DMS153 (cell line): ENCODE results near the gene CFAP57.

Source experiments
- DNase-seq: peaks from one replicate; lab custom pipeline; 2025; lab: John Stamatoyannopoulos, UW

The CFAP57 gene

DNA sequence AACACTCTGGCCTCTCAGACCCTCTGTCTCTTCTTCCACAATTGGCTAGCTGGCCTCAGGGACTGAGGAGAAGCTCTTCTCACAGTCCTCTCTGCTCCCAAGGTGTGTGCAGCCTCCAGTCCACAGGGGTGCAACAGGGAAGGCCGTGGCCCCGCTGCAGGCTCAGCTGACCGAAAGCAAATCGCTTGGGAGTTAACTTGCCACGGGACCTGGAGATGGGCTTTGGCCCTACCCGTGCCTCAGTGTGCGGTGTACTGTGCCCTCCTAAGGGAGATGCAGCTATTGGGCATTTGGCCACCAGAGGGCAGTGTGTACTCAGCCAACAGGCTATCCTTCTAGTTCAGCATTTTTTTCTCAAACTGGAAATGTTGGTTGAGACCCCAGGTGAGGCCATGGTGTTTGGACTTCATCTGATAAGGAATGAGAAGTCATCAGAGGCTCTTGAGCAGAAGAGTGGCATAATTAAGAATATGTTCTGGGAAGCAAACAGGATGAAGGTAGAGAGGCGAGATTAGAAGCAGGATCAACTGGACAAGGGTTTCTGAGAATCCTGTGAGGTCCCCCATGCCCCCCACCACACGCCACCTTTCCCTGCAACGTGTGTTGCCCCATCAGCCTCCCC, 55.1 kb downstream of the CFAP57 start:
- peak; percentile 43 for DNase-seq

DNA sequence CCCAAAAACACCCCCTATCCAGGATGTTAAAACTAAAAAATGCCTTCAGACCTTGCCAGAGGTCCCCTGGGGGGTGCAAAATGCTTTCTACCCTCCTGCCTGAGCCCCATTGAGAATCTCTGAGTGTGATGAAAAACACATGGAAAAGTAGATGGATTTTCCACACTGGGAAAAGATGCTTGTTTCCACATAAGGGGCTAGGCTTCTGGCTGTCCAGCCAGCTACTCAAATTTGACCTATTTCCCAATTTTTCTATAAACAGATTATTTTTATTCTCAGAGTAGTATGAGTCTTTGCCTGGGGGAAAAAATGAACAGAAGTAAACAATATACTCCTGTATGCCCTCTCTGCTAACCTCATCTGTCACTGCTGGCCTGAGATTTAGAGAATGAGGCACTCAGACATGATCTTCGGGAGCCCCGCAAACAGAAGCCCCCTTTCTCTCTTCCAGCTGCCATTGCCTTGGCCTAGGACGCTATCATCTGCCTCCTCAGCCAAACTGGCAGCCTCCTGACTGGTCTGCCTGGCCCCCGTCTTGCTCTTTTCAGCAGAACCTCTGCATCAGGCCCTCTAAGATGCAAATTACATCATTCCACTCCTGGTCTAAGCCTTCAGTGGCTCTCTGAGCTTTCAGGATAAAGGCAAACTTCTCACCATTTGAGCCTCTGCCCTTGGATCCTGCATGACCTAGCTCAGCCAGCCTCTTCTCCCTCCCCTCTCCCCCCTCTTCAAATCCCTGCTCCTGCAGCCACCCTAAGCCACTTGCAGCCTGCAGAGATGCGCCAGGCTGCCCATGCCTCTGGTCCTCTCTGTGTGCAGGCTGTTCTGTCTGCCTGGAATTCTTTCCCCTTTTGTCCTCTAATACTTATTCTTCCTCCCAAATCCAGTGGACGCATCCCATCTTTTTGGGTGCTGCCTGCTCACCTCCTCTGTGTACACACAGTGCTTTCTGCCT, 58.0 kb downstream of the CFAP57 start:
- no peak for DNase-seq

DNA sequence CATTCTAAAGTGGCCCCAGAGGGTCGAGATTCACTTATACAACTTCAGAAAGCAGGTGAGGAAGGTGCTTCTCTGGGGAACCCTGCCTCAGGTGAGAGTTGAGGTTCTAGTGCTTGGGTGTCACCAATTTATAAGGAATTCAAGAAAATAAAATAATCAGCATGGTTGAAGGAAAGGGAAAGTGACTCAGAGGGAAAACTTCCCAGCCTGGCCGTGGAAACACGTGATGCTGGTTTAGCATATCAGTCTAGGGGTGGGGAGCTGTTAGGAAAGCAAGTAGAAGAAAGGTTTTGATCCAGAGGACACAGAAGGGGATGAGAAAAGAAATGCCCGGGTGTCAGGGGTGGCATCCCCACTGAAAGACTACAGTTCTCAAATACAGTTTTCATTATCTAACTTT, 59.9 kb downstream of the CFAP57 start:
- DNase-seq, result no peak

DNA sequence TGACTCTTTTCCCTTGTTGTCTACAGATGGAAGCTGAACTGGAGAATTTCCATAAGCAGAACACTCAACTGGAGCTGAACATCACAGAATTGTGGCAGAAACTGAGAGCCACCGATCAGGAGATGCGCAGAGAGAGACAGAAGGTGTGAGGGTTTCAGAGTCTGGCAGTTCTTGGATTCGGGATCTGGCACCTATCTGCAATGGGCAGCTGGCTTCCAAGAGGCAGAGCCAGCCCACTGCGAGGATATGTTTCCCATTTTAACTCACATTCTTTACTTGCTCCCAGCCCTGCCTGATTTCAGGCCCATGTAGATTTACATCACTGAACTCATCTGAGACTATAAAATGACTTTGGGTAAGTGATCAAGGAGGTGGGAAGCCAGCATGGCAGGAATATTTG, 60.4 kb downstream of the CFAP57 start:
- DNase-seq, result no peak

DNA sequence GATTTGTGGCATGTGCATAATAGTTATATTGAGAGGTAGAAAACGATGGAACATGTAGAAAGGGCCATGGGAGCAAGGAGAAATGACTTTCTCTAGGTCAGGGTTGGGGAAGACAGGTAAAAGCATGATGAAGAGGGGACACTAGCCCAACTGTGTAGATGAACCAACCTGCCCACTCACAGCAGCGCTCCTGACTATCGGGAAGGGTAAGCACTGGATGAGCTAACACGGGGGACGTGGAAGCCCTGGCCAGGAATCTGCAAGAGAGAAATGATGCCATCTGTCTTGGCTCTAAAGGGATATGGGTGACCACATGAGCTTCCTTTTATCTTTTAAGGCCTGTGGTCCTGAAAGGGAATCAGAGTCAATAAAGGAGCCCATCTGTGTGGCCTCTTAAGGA, 61.5 kb downstream of the CFAP57 start:
- DNase-seq, result no peak

DNA sequence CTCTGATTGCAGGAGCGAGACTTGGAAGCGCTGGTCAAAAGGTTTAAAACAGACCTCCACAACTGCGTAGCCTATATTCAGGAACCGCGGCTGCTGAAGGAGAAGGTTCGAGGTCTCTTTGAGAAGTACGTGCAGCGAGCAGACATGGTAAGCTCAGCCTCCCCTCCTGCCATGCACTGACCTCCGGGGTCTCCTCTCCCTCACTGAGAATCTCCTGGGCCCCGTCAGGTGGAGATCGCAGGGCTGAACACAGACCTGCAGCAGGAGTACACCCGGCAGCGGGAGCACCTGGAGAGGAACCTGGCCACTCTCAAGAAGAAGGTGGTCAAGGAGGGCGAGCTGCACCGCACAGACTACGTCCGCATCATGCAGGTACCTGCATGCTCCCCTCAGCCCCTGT, 62.1 kb downstream of the CFAP57 start:
- DNase-seq, result no peak

DNA sequence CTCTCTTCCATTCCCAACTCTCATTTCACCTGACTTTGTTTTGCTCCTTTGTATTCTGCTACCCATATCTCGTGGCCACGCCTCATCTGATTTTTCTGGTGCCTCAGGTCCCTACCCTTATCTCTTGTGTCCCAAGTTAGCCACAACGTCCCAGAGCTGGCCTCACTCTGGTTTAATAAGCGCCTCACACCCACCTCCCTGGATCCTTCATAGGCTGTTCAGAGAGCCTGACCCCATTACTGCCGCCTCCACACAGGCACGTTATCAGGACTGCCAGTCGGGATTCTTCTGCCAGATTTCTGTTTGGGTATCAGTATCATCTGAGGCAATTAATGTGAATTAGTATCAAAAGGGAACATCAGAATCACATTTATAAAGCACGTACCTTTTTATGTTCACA, 62.9 kb downstream of the CFAP57 start:
- DNase-seq, result no peak

DNA sequence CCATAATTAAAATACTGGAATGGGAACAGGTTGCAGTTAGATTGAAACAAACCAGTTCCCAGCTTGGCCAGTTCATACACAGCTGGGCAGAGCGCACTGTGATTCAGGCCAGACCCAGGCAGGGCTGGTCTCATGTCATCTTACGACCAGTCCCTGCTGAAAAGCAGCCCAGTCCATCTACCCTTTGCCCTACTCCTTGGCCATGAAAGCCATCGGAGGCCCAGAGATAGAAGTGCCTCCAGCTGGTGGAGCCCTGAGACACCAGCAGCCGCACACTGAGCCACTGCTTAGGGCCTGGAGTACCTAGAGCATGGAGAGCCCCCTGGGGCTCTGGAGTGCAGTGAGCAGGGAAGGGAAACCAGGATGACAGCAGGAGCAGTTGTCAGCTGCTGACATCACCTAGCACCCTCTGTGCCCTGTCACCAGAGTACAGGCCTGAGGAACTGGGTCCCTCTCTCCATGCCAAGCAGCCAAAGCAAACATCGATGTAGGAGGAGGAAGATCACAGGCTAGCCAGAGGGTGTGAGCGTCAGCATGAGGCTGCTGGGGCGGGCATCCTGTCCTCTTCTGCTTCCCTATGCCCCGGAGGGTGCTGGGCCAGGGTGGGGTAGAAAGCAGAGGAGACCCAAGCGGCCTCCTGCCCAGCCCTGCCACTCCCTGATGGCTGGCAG, 63.5 kb downstream of the CFAP57 start:
- DNase-seq, result no peak

DNA sequence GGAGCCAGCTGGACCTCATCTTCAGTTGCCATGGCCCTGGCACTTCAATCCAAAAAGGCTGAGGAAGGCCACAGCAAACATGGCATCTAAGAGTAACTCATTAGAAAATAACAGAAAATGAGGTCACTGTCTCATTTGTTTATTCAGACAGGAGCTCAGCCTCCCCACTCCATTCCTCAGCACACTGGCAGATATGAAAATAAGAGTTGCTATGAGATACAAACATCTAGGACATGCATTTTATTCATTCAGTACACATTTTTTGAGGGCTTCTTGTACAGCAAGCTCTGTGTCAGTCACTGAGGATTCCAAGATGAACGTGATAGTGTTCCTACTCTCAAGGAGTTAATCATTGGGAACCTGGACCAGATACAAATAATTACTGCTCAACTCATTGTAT, 65.0 kb downstream of the CFAP57 start:
- no peak for DNase-seq

DNA sequence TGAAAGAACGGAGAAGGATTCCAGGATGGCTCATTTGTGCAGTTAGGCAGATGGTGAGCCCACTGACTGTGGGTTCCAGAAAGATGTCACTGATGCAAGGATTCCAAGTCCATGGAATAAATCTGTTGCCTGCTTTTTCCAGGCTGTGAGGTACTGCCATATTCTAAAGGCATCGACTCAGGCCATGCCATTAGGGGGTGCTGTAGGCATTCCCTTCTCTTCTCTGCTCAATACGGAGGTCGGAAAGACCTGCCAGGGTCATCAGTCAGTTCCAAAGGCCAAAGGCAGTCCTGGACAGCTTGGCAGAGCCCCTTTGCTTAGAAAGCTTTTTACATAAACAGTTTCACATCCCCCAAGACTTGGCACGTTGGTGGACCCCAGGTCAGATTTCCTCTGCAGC, 66.0 kb downstream of the CFAP57 start:
- DNase-seq, result peak; percentile 61

DNA sequence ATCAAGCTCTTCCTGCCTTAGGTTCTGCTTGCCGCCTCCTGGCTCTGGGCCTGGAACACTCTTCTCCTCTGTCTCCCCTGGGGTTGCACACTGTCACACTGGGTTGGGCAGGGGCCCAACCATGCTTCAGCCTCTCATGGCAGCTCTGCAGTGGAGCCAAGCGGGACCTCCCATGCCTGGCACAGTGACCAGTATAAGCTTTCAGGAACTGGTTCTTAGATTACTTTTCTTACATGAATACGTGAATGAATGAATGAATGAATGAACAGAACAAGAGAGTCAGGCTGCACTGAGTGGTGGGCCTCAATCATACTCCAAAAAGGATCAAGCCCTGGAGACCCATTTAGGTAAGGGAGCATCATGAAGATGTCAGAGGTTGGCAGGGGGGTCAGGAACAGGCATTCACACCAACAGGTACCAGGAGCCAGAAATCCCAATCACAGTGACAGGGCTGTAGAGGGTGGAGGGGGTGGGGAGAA, 66.9 kb downstream of the CFAP57 start:
- DNase-seq, result no peak

DNA sequence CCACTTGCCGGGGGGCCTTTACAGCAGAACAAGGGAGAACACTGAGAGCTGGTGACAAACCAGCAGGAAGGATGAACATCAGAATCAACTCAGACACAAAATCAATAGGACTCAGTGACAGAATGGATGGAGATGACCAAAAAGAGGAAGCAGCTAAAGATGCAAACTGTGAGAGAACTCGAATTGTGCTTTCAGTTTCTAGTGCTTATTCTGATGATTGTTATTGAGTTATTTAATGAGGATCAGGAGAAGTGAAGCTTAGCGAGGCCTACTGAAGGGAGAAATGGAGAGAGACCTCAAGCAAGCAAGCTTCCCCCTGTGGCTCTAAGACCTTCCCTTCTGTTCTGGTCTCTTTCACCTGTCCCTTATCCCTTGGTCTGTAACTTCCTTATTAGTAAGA, 67.4 kb downstream of the CFAP57 start:
- no peak for DNase-seq

DNA sequence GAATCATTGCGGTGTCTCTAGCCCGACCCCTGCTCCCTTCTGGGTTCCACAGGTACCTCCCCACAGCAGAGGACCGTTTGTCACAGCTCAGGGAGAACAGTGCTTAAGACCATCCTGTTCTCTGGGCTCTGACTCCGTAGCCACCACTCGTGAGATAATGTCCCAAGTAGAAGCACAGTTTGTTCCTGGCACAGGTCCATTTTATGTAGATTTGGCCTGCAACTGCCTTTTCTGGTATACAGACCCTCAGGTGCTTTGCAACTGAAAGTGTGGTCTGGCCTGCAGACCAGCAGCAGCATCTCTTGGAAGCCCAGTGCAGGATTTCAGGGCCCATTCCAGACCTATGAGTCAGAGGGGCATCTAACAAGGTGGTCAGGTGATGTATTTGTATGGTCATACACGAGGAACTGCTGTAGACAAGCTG, 69.3 kb downstream of the CFAP57 start:
- no peak for DNase-seq

DNA sequence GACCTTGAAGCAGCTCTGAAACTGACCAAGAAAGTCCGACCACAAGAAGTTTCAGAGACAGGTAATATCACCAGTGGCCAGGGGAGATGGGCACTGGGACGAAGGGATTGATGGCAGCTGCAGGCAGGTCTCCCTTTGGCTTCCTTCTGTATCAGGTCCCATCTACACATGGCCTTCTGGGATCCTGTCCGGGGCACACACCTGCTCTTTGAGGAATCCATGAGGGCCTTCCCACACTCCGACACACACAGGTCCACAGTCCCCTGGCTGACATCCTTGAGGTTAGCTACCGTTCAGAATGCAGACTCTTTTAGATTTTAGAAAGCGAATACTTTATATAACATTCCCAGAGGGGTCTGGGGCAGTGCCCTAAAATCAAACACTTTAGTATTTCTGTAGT, 71.2 kb downstream of the CFAP57 start:
- no peak for DNase-seq

DNA sequence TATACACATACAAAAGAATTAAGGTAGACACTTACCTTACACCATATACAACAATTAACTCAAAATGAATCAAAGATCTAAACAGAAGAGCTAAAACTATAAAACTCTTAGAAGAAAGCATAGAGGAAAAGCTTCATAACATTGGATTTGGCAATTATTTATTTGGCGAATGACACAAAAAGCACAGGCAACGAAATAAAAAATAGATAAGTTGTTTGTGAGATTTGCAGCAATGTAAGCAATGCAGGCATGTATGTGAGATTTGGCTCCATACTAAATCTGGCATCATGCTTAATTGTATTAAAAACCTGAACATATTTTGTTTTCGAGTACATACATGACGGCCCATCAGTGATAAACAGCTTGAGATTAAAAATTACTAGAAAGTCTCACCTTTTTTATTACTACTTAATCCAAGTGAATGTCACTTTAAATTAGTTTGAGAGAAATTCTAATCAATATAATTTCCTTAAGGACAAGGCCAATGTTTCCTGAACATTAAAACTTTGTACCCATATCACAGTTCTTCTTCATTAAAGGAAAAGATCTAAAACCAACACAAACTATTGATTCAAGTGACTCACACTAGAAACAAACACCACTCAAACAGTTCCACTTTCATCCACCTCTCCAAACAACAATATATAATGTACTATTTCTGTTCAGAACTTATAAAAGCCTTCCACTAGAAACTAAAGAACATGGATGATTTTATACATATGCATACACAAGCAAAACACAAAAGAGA, 74.5 kb downstream of the CFAP57 start:
- DNase-seq, result no peak

DNA sequence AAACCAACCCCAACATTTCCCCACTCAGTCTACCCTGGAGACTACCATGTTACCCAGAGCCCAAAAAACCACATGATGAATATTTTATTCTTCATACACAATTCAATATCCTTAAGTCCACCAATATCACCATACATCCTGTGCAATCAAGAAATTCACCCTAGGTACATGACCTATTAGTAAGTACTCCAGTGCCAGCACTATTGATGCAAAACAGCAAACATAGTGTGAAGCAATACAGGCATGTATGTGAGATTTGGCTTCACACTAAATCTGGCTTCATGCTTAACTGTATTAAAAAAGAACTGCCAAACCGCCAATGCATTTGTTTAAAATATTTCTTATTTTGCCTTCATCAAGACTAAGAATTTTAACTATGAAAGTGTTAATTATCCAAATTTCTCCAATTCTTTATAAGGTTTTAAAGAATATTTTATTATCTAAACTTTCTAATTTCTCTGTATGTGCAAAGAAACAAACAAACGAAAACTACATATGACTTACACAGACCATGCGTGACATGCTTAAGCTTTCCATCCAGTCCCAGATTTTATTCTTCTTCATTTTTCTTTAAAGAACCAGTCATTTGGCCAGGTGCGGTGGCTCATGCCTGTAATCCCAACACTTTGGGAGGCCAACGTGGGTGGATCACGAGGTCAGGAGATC, 75.3 kb downstream of the CFAP57 start:
- no peak for DNase-seq

DNA sequence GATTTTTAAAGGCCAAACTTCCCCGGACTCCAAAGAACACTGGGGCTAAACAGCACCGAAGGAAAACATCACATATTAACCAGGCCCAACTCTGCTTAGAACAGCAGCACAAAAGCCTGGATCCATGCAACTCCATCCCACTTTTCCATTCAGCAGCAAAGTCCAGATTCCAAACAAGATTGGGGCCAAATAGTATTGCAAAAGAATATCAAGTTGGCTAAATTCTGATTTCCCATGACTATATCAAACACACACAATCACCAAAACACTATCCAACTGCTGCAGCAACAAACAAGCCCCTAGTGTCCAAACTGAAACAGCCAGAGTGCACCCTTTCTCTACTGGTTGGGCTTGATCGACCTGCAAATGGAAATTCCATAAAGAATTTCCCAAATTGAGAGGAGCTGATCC, 78.2 kb downstream of the CFAP57 start:
- no peak for DNase-seq

DNA sequence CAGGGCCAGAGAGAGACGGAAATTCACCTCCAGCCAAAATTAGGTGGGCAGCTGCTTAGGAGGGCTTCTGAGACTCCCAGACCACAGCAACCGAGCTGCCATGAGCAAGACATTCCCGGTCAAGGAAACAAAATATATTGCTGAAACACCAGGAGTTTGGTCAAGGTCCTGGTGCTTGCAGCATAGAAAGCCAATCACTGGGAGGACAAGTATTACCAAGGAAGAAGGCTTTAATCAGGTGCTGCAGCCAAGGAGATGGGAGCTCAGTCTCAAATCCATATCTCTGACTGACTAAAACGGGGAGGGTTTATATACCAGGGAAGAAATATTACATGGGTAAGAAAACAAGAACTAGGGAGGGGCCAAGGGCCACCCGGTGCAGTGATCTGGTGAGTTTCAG, 78.9 kb downstream of the CFAP57 start:
- DNase-seq, result no peak

DNA sequence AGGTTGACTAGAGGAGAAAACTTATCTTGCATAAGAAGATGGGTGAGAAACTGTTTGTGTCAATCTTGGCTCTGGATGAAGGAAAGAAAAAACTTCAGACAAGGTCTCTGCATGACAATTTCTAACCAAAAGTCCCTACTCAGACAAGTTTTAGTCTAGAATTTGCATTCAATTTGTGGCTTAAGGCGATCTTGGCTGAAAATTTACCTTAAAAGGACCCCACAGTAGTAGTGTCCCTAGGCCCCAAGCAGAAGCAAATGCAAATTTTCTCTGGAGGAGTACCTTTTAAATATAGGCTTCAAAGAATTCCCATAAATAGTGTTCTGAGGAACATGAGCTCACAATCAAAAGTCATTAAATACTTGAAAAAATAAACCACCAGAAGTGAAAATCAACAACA, 80.1 kb downstream of the CFAP57 start:
- DNase-seq, result no peak

DNA sequence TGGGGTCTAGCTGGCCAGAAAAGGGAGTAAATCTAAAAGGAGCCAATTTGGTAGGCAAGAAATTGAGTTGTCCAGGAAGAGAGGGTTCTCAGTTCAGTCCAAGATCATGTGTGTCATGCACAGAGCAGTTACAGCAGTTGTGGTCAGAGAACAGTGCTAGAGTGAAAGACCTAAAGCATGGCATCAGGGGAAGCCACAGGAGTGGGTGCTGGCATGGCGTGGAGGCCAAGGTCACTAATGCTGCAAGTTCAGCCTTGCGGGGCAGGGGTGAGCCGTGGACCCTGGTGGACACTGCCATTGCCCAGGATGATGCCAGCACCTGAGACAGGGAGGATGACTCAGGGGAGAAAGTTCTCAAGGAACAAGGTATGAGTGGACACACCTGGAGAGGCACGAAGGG, 81.0 kb downstream of the CFAP57 start:
- no peak for DNase-seq

DNA sequence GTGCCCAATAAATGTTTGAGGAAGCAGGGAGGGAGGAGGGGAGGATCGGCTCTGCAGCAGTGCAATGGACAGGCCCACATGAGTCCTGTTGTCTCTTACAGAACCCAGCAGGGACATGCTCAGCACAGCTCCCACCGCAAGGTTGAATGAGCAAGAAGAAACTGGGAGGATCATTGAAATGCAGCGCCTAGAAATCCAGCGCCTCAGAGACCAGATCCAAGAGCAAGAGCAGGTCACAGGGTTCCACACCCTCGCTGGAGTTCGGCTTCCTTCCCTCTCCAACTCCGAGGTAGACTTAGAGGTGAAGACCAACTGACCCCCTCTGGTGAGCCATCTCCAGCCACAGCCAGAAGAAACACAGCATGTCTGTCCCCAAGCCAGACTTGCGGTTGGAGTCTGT, 81.7 kb downstream of the CFAP57 start:
- no peak for DNase-seq
